Measurements from ENCODE around the gene VWA7. TPM values are rescaled to one million over a fixed set of nuclear protein-coding genes. Genes with fewer than 3 reads are reported as not detected.
"Not testable (repeated sequence)": the region's sequence is repeated elsewhere in the genome, so short reads cannot be mapped to it uniquely, and the experiment has no call there.

VWA7 gene
- total RNA-seq, 1 experiment from 2014 or later = 2.5 TPM

DNA sequence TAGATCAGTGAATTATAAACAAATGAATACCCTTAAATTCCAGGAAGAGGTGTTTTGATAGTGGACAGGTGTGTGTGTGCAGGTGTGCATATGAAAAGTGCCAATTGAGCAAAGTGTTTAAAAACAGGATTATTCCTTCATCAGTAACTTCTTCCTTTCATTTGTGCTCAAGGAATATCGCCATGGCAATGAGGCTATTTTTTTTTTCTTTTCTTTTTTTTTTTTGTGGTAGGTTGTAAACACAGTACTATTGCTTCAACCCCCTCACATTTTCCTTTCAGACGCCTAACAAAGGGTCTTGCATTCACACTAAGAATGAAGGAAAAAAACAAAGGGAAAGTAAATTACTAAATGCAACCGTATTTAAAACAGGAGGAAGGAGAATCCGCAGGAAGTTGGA, 48.4 kb upstream of the VWA7 start:
- TF ChIP-seq CTCF (conservative IDR thresholded peaks at IDR 0.05) = no peak
- peaks cover 5% of the 10 kb centered on the region; the same call in 1 of the 2 replicates for H3K4me1 ChIP-seq (ENCODE audit: insufficient read depth, low read length)
- no CpG with 5 or more reads among the region's 4 CpGs for WGBS (ENCODE audit: extremely low coverage, insufficient read length, low lambda C conversion rate)
- H2AK5ac ChIP-seq (ENCODE audit: insufficient read length, low read length) = no peak overlapping the region
- H2BK15ac ChIP-seq (ENCODE audit: low read depth, low read length) = no peak overlapping the region
- H3K79me1 ChIP-seq (ENCODE audit: insufficient read depth, low read depth, low read length, poor library complexity, severe bottlenecking) = no peaks in the 10 kb centered on the region
- peaks cover 28% of the 10 kb centered on the region for H3K23me2 ChIP-seq (ENCODE audit: insufficient read length, low read depth, low read length, poor library complexity, severe bottlenecking)
- peaks cover 2% of the 10 kb centered on the region; the same call in 1 of the 2 replicates for H3K79me2 ChIP-seq (ENCODE audit: insufficient read depth, low read length)
- H2BK12ac ChIP-seq (ENCODE audit: insufficient read length, low read depth, low read length) = no peak overlapping the region
- H3K27ac ChIP-seq (ENCODE audit: insufficient read length, low read depth, low read length) = peak overlapping the region; percentile 84
- H3K56ac ChIP-seq (ENCODE audit: insufficient read length, low read depth, low read length) = no peak overlapping the region
- peak overlapping the region; percentile 36 for H3K18ac ChIP-seq (ENCODE audit: insufficient read length, low read depth, low read length)
- H3K27me3 ChIP-seq (ENCODE audit: insufficient read depth, low read length) = no peaks in the 10 kb centered on the region
- no peak overlapping the region for H3K23ac ChIP-seq (ENCODE audit: insufficient read length, low read depth, low read length)
- peak overlapping the region; percentile 31 for H3K4me2 ChIP-seq (ENCODE audit: insufficient read depth, insufficient read length, low read length)
- peak overlapping the region; percentile 37 for H3T11ph ChIP-seq (ENCODE audit: low read length)
- peak overlapping the region; percentile 84 to 92 for H3K4me3 Mint-ChIP-seq
- no peak for DNase-seq
- no peak overlapping the region for H2BK5ac ChIP-seq (ENCODE audit: insufficient read length, low read length)
- peaks cover 4% of the 10 kb centered on the region for H3K27me3 Mint-ChIP-seq (ENCODE audit: low read depth)
- H3K4me1 Mint-ChIP-seq = peaks cover 50 to 54% of the 10 kb centered on the region in 2 experiments
- peak overlapping the region; percentile 25 for H3K9ac ChIP-seq (ENCODE audit: extremely low read depth, insufficient read length, low read length)
- no peak overlapping the region for H2AFZ ChIP-seq (ENCODE audit: low read length)
- H4K8ac ChIP-seq (replicated peaks; ENCODE audit: insufficient read length, low read depth, low read length) = no peak overlapping the region
- H4K91ac ChIP-seq (ENCODE audit: insufficient read length, low read depth, low read length) = no peak overlapping the region
- peak overlapping the region; percentile 97 to 98 (median 97) for H3K27ac Mint-ChIP-seq
- H3K9me3 ChIP-seq (ENCODE audit: control insufficient read depth, low read depth, low read length) = no peaks in the 10 kb centered on the region
- no peaks in the 10 kb centered on the region for H4K20me1 ChIP-seq (ENCODE audit: control insufficient read depth, insufficient read depth, insufficient read length)
- H3K14ac ChIP-seq (ENCODE audit: insufficient read depth, low read length) = peak overlapping the region; percentile 51; the same call in 1 of the 2 replicates
- no peaks in the 10 kb centered on the region; a peak in 1 of 5 replicates for H3K9me3 Mint-ChIP-seq
- H2BK20ac ChIP-seq (ENCODE audit: low read depth, low read length, poor library complexity, severe bottlenecking) = no peak overlapping the region
- H2BK120ac ChIP-seq (ENCODE audit: low read depth, low read length, poor library complexity, severe bottlenecking) = no peak overlapping the region
- H4K5ac ChIP-seq (ENCODE audit: insufficient read length, low read depth, low read length) = no peak overlapping the region
- no peaks in the 10 kb centered on the region; a peak in 1 of 7 replicates for H3K36me3 Mint-ChIP-seq (ENCODE audit: insufficient read depth in 1 of 3, low read depth in 3 of 3)
- H3K4ac ChIP-seq (ENCODE audit: low read depth, low read length) = no peak overlapping the region; the same call in 1 of the 2 replicates

DNA sequence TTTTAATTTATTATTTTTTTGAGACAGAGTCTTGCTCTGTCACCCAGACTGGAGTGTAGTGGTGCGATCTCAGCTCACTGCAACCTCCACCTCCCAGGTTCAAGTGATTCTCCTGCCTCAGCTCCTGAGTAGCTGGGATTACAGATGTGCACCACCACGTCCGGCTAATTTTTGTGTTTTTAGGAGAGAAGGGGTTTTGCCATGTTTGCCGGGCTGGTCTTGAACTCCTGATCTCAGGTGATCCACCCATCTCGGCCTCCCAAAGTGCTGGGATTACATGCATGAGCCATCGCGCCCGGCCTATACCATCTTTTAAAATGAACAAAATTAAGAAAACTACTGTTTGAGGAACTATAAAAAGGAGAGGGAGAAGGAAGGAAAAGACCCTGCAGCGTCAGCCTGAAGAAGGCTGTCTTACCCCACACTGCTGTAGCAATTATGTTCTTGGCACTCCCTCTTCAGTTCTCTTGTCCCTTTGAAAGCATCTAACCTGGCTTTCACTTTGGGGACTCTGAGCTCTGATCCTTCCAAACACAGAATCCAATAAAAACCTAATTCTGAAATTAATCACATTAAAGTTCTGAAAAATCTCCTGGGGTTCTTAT, 46.6 kb upstream of the VWA7 start:
- H3K56ac ChIP-seq (ENCODE audit: insufficient read length, low read depth, low read length); H2BK12ac ChIP-seq (ENCODE audit: insufficient read length, low read depth, low read length); H3K9me3 ChIP-seq (ENCODE audit: control insufficient read depth, low read depth, low read length); H3K27ac ChIP-seq (ENCODE audit: insufficient read length, low read depth, low read length); H3K14ac ChIP-seq (ENCODE audit: insufficient read depth, low read length); H3K36me3 Mint-ChIP-seq (ENCODE audit: insufficient read depth in 1 of 3, low read depth in 3 of 3); H2BK5ac ChIP-seq (ENCODE audit: insufficient read length, low read length); H3K4me1 ChIP-seq (ENCODE audit: insufficient read depth, low read length); H3K9ac ChIP-seq (ENCODE audit: extremely low read depth, insufficient read length, low read length); H2BK15ac ChIP-seq (ENCODE audit: low read depth, low read length); H3K4ac ChIP-seq (ENCODE audit: low read depth, low read length); H4K91ac ChIP-seq (ENCODE audit: insufficient read length, low read depth, low read length); H3K27me3 ChIP-seq (ENCODE audit: insufficient read depth, low read length); H3T11ph ChIP-seq (ENCODE audit: low read length); H3K27me3 Mint-ChIP-seq (ENCODE audit: low read depth); DNase-seq; H4K5ac ChIP-seq (ENCODE audit: insufficient read length, low read depth, low read length); H2BK120ac ChIP-seq (ENCODE audit: low read depth, low read length, poor library complexity, severe bottlenecking); H3K18ac ChIP-seq (ENCODE audit: insufficient read length, low read depth, low read length); H3K23ac ChIP-seq (ENCODE audit: insufficient read length, low read depth, low read length); H3K4me2 ChIP-seq (ENCODE audit: insufficient read depth, insufficient read length, low read length); H3K9me3 Mint-ChIP-seq; H3K79me2 ChIP-seq (ENCODE audit: insufficient read depth, low read length); H4K8ac ChIP-seq (replicated peaks; ENCODE audit: insufficient read length, low read depth, low read length); H3K79me1 ChIP-seq (ENCODE audit: insufficient read depth, low read depth, low read length, poor library complexity, severe bottlenecking); H2AK5ac ChIP-seq (ENCODE audit: insufficient read length, low read length); H2BK20ac ChIP-seq (ENCODE audit: low read depth, low read length, poor library complexity, severe bottlenecking); H4K20me1 ChIP-seq (ENCODE audit: control insufficient read depth, insufficient read depth, insufficient read length); H2AFZ ChIP-seq (ENCODE audit: low read length): not testable (repeated sequence)
- WGBS (ENCODE audit: extremely low coverage, insufficient read length, low lambda C conversion rate) = no CpG with 5 or more reads among the region's 9 CpGs
- H3K23me2 ChIP-seq (ENCODE audit: insufficient read length, low read depth, low read length, poor library complexity, severe bottlenecking) = peaks cover 20% of the 10 kb centered on the region
- H3K27ac Mint-ChIP-seq = peak overlapping the region; percentile 26 to 85 (median 55); a peak in 5 of 7 replicates
- peaks cover 46 to 53% of the 10 kb centered on the region in 2 experiments for H3K4me1 Mint-ChIP-seq
- peak overlapping the region in 1 of 2 experiments; percentile 70; a peak in 3 of 5 replicates for H3K4me3 Mint-ChIP-seq

Data from H9 (cell line).